K562 (cell line): ENCODE measurements around the gene HSPA5. TPM values are rescaled to one million over a fixed set of nuclear protein-coding genes. Genes with fewer than 3 reads are reported as not detected.

Source experiments
- EP400 ChIP-seq: fragments of 450-650 bp; IDR thresholded peaks from 2 replicates; pipeline ENCODE4 v1.6.1; 2017; ENCODE audit warnings: antibody characterized with exemption, mild to moderate bottlenecking, moderate library complexity
- FOXK2 ChIP-seq, 2 experiments: fragments of 450-650 bp; IDR thresholded peaks in 1 of 2; conservative IDR thresholded peaks in 1 of 2; 2 replicates each; pipeline ENCODE4 v1.6.1; 2016; ENCODE audit warnings: low read depth in 2 of 2, mild to moderate bottlenecking in 1 of 2
- GTF2E2 ChIP-seq: fragments of 200-800 bp; sonication (Bioruptor generic); IDR thresholded peaks from 2 replicates; pipeline ENCODE4 v1.6.1; 2016; ENCODE audit warnings: missing genetic modification characterization, missing compliant biosample characterization
- KLF13 ChIP-seq: fragments of 450-650 bp; IDR thresholded peaks from 2 replicates; pipeline ENCODE4 v1.6.1; 2016; ENCODE audit warnings: missing genetic modification characterization, low read depth, mild to moderate bottlenecking, missing compliant biosample characterization, moderate library complexity, borderline replicate concordance
- MITF ChIP-seq: IDR thresholded peaks from 2 replicates; pipeline ENCODE4 v1.6.1; 2014; ENCODE audit warnings: antibody characterized with exemption
- MXD1 ChIP-seq: fragments of 250-450 bp; sonication (Bioruptor Pico); IDR thresholded peaks from 2 replicates; pipeline ENCODE4 v1.8.0; 2021; ENCODE audit warnings: borderline replicate concordance, mild to moderate bottlenecking, moderate library complexity; ENCODE audit not compliant: poor library complexity, severe bottlenecking
- RFX1 ChIP-seq: fragments of 450-650 bp; IDR thresholded peaks from 2 replicates; pipeline ENCODE4 v1.6.1; 2016; ENCODE audit warnings: mild to moderate bottlenecking, moderate library complexity
- RHOXF2B ChIP-seq: fragments of 250-450 bp; sonication (Bioruptor Pico); conservative IDR thresholded peaks from 2 replicates; pipeline ENCODE4 v1.5.1; 2021
- WHSC1 ChIP-seq: IDR thresholded peaks from one replicate; pipeline ENCODE4 v1.6.1; 2012; ENCODE audit warnings: low read length, control low read depth, inconsistent platforms
- ZBED1 ChIP-seq: IDR thresholded peaks from 2 replicates; pipeline ENCODE4 v1.6.1; 2014
- ZNF24 ChIP-seq: fragments of 450-650 bp; IDR thresholded peaks from 2 replicates; pipeline ENCODE4 v1.6.1; 2016
- ZNF76 ChIP-seq: fragments of 250-450 bp; sonication (Bioruptor Pico); IDR thresholded peaks from 2 replicates; pipeline ENCODE4 v1.4.0; 2020; ENCODE audit warnings: mild to moderate bottlenecking, moderate library complexity, borderline replicate concordance
- ZNF79 ChIP-seq: fragments of 250-450 bp; sonication (Bioruptor Pico); IDR thresholded peaks from 2 replicates; pipeline ENCODE4 v1.4.0; 2020; ENCODE audit warnings: low read depth, mild to moderate bottlenecking, moderate library complexity
- polyA plus RNA-seq, 8 experiments: library from polyadenylated mRNA; depleted of rRNA in 4 of 8; stranded (reverse) in 5 of 8; unstranded in 3 of 8; fragments of >200 nt; fragmentation: Nextera tagmentation in 2 of 8; fragmentation: Illumina TruSeq in 1 of 8; extraction: Ambion mirVana in 2 of 8; extraction: Trizol in 1 of 8; gene quantifications; 2 replicates each; pipeline versions ENCODE4 v1.2.1 to v1.2.3, GENCODE V29; 2011 to 2014; ENCODE audit warnings: inconsistent platforms in 1 of 8, missing spikeins in 1 of 8
- total RNA-seq, 7 experiments: library from RNA; depleted of rRNA in 6 of 7; stranded (reverse); fragments of >200 nt in 6 of 7; fragmentation: Illumina TruSeq in 2 of 7; extraction: Trizol in 2 of 7; gene quantifications; 2 replicates each; pipeline versions ENCODE4 v1.2.1 to v1.2.3, GENCODE V29; 2011 to 2021; ENCODE audit warnings: low replicate concordance in 1 of 7
- TF ChIP-seq, protein P1 (sequence below): fragments of 250-450 bp; sonication (Bioruptor Pico); IDR thresholded peaks from 2 replicates; pipeline ENCODE4 v1.4.0; 2020
- TF ChIP-seq, protein P2 (sequence below), 2 experiments: IDR thresholded peaks; 2 replicates each; pipeline ENCODE4 v1.6.1; 2011; ENCODE audit warnings: borderline replicate concordance in 1 of 2, control low read depth in 1 of 2, low read depth in 1 of 2, low read length in 1 of 2, mild to moderate bottlenecking in 1 of 2, mixed read lengths in 1 of 2, moderate library complexity in 1 of 2; ENCODE audit not compliant: insufficient read depth in 1 of 2, insufficient read length in 1 of 2, poor library complexity in 1 of 2, severe bottlenecking in 1 of 2; ENCODE audit errors: extremely low read depth in 1 of 2

HSPA5 gene
- total and polyA plus RNA-seq, 9 of the 15 experiments (the other 6 are each of a cell fraction or from before 2014, with no cell fraction given): 48.0 to 265 (median 113) TPM

DNA sequence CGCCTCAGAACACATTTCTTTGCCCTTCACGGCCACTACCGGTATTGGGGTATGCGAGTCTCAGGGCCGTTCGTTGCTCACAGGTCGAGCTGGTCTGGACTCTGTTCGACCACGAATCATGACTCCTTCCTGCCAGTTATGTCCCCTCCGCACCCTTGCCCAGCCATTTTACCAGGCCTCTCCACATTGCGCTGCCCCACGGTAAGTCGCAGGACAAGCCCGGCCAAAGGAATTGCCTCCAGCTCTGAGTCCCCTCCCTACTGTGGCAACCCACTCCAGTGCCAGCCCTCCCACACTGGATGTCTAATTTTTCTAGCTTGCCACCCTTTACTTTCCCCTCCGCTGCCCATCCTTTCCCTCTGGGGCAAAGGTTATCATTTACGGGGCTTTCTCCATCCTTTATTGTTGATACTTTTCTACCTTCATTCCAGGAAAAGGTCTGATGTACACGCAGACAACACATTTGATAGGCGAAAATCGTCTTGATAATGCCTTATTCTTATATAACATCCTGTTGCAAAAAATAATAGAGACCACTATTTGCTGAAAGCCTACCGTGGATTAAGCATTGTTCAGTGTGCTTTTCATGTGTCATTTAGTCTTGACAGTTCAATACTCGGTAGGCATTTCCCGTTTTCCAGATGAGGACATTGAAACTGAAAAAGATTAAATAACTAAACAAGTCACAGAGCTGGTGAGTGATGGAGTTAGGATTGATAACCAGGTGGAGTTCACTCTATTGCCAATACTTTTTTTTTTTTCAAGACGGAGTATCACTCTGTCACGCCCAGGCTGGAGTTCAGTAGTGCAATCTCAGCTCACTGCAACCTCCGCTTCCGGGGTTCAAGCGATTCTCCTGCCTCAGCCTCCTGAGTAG, 958 bp upstream of the HSPA5 start (continued):
- TF ChIP-seq, protein P1, sequence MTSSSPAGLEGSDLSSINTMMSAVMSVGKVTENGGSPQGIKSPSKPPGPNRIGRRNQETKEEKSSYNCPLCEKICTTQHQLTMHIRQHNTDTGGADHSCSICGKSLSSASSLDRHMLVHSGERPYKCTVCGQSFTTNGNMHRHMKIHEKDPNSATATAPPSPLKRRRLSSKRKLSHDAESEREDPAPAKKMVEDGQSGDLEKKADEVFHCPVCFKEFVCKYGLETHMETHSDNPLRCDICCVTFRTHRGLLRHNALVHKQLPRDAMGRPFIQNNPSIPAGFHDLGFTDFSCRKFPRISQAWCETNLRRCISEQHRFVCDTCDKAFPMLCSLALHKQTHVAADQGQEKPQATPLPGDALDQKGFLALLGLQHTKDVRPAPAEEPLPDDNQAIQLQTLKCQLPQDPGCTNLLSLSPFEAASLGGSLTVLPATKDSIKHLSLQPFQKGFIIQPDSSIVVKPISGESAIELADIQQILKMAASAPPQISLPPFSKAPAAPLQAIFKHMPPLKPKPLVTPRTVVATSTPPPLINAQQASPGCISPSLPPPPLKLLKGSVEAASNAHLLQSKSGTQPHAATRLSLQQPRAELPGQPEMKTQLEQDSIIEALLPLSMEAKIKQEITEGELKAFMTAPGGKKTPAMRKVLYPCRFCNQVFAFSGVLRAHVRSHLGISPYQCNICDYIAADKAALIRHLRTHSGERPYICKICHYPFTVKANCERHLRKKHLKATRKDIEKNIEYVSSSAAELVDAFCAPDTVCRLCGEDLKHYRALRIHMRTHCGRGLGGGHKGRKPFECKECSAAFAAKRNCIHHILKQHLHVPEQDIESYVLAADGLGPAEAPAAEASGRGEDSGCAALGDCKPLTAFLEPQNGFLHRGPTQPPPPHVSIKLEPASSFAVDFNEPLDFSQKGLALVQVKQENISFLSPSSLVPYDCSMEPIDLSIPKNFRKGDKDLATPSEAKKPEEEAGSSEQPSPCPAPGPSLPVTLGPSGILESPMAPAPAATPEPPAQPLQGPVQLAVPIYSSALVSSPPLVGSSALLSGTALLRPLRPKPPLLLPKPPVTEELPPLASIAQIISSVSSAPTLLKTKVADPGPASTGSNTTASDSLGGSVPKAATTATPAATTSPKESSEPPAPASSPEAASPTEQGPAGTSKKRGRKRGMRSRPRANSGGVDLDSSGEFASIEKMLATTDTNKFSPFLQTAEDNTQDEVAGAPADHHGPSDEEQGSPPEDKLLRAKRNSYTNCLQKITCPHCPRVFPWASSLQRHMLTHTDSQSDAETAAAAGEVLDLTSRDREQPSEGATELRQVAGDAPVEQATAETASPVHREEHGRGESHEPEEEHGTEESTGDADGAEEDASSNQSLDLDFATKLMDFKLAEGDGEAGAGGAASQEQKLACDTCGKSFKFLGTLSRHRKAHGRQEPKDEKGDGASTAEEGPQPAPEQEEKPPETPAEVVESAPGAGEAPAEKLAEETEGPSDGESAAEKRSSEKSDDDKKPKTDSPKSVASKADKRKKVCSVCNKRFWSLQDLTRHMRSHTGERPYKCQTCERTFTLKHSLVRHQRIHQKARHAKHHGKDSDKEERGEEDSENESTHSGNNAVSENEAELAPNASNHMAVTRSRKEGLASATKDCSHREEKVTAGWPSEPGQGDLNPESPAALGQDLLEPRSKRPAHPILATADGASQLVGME: no peak
- no peak for TF ChIP-seq ZNF24
- TF ChIP-seq FOXK2 (conservative IDR thresholded peaks at IDR 0.05 in 1 of 2, IDR thresholded peaks at IDR 0.05 in 1 of 2; ENCODE audit: low read depth in 2 of 2): no peak
- TF ChIP-seq RFX1: no peak
- TF ChIP-seq ZNF79: no peak
- TF ChIP-seq RHOXF2B (CRISPR knock-in tag): peak; percentile 62; the same call in 1 of the 2 replicates
- no peak for TF ChIP-seq ZBED1
- no peak for TF ChIP-seq MXD1 (CRISPR knock-in tag)
- TF ChIP-seq KLF13: no peak
- no peak for TF ChIP-seq GTF2E2 (tag)
- TF ChIP-seq, protein P2, sequence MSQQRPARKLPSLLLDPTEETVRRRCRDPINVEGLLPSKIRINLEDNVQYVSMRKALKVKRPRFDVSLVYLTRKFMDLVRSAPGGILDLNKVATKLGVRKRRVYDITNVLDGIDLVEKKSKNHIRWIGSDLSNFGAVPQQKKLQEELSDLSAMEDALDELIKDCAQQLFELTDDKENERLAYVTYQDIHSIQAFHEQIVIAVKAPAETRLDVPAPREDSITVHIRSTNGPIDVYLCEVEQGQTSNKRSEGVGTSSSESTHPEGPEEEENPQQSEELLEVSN (IDR thresholded peaks at IDR 0.05; ENCODE audit: borderline replicate concordance in 1 of 2, extremely low read depth in 1 of 2, insufficient read depth in 1 of 2, insufficient read length in 1 of 2, low read depth in 1 of 2, low read length in 1 of 2, poor library complexity in 1 of 2, severe bottlenecking in 1 of 2): no peak
- TF ChIP-seq ZNF76 (CRISPR knock-in tag): no peak
- no peak for TF ChIP-seq WHSC1
- no peak for TF ChIP-seq EP400
- TF ChIP-seq MITF: no peak
